Astrocyte (in vitro differentiated cells and primary cell): ENCODE measurements around the gene TMEM98.
"Not testable (repeated sequence)": the region's sequence is repeated elsewhere in the genome, so short reads cannot be mapped to it uniquely, and the experiment has no call there.

Experiments
- CTCF ChIP-seq: IDR thresholded peaks from 2 replicates; pipeline ENCODE4 v1.5.1; 2011; ENCODE audit warnings: low read depth, mild to moderate bottlenecking, inconsistent platforms, low read length, moderate library complexity; ENCODE audit not compliant: insufficient read depth
- EZH2 ChIP-seq: IDR thresholded peaks from 2 replicates; pipeline ENCODE4 v1.6.1; 2012; ENCODE audit warnings: mild to moderate bottlenecking, low read length, inconsistent platforms; ENCODE audit not compliant: insufficient read depth

GRCh38 chr17:32926789-32927188, 1.2 kb upstream of the TMEM98 start:
- TF ChIP-seq CTCF, EZH2: not testable (repeated sequence)
